GM12878 (cell line): ENCODE results near the gene TOB2. TPM values are rescaled to one million over a fixed set of nuclear protein-coding genes. Genes with fewer than 3 reads are reported as not detected.
A peak's percentile ranks its signal among the peaks of the same experiment; 100 is the strongest.

Source experiments
- ATAC-seq: fragments of 200-7000 bp; cut with Tn5 transposase; 3 replicates; pipeline ENCODE4 v1.9.1; 2020; ENCODE audit warnings: mild to moderate bottlenecking, moderate library complexity
- BruUV-seq: library from RNA; stranded (reverse); fragments of 400-500 nt; replicated peaks from 2 replicates; lab custom pipeline; 2021; lab: Mats Ljungman, UMichigan
- CTCF ChIA-PET: fragments of 300-600 bp; sonication (Branson Sonifier 250); formaldehyde crosslinking; extraction: SDS; loops from one replicate; lab custom pipeline; 2021; ENCODE audit warnings: inconsistent platforms; lab: Yijun Ruan, JAX
- POLR2A ChIA-PET: fragments of 350-600 bp; formaldehyde crosslinking; extraction: SDS; loops from one replicate; lab custom pipeline; 2021; ENCODE audit warnings: inconsistent platforms; lab: Charles Lee
- RAD21 ChIA-PET: fragments of 300-600 bp; sonication (Branson Sonifier 250); formaldehyde crosslinking; loops from one replicate; lab custom pipeline; 2023; ENCODE audit warnings: antibody characterized with exemption; ENCODE audit not compliant: unreplicated experiment; lab: Charles Lee
- SMC1A ChIA-PET: fragments of 300-600 bp; sonication (Branson Sonifier 250); formaldehyde crosslinking; loops from one replicate; lab custom pipeline; 2023; ENCODE audit not compliant: unreplicated experiment, uncharacterized antibody; lab: Charles Lee
- DNase-seq: peaks from one replicate; pipeline ENCODE4 v3.0.0-alpha.2; 2011; ENCODE audit warnings: low read depth, low spot score
- FAIRE-seq: peaks from 3 replicates; lab custom pipeline; 2011; peaks lifted over from hg19 to GRCh38; lab: Jason Lieb, UNC
- H2AFZ ChIP-seq: 2 replicates; pipeline ENCODE4 v1.6.0; 2011; ENCODE audit warnings: low read depth, low read length, control low read depth; ENCODE audit not compliant: control insufficient read depth
- H3K27ac ChIP-seq: 2 replicates; pipeline ENCODE4 v1.5.1; 2011; ENCODE audit warnings: control low read depth; ENCODE audit not compliant: control insufficient read depth, insufficient read depth
- H3K27me3 ChIP-seq, 2 experiments: replicated peaks in 1 of 2; 2 replicates each; pipeline versions ENCODE4 v1.6.0 to v1.6.1; 2011; ENCODE audit warnings: low read length in 1 of 2; ENCODE audit not compliant: control insufficient read depth in 2 of 2, insufficient read depth in 2 of 2
- H3K36me3 ChIP-seq, 2 experiments: 2 replicates each; pipeline ENCODE4 v1.5.1; 2011; ENCODE audit warnings: low read length in 1 of 2; ENCODE audit not compliant: control insufficient read depth in 2 of 2, insufficient read depth in 2 of 2
- H3K4me1 ChIP-seq: 2 replicates; pipeline ENCODE4 v1.6.1; 2011; ENCODE audit warnings: mild to moderate bottlenecking, low read length, moderate library complexity, mixed read lengths; ENCODE audit not compliant: control insufficient read depth, insufficient read depth
- H3K4me2 ChIP-seq: 2 replicates; pipeline ENCODE4 v1.6.0; 2011; ENCODE audit warnings: control low read depth; ENCODE audit not compliant: control insufficient read depth, insufficient read depth
- H3K4me3 ChIP-seq: fragments of 200-600 bp; sonication (generic); 2 replicates; pipeline ENCODE4 v1.5.1; 2016
- H3K79me2 ChIP-seq: 2 replicates; pipeline ENCODE4 v1.6.0; 2011; ENCODE audit warnings: low read length; ENCODE audit not compliant: control insufficient read depth, insufficient read depth
- H3K9ac ChIP-seq: 2 replicates; pipeline ENCODE4 v1.8.0; 2011; ENCODE audit warnings: low read length, control low read depth, mixed read lengths; ENCODE audit not compliant: control insufficient read depth, insufficient read depth
- H3K9me3 ChIP-seq: replicated peaks from 3 replicates; pipeline ENCODE4 v1.5.1; 2011; ENCODE audit warnings: mild to moderate bottlenecking, low read length; ENCODE audit not compliant: control insufficient read depth, insufficient read depth
- H4K20me1 ChIP-seq: 2 replicates; pipeline ENCODE4 v1.6.0; 2011; ENCODE audit not compliant: control insufficient read depth, insufficient read depth
- BRCA1 ChIP-seq: IDR thresholded peaks from 2 replicates; pipeline ENCODE4 v1.6.1; 2011; ENCODE audit warnings: low read depth, low read length, improper control_type of control experiment
- GATAD2B ChIP-seq: fragments of 450-650 bp; conservative IDR thresholded peaks from 2 replicates; pipeline ENCODE4 v1.6.1; 2017; ENCODE audit warnings: low read depth, mild to moderate bottlenecking, moderate library complexity
- IKZF1 ChIP-seq: fragments of 450-650 bp; conservative IDR thresholded peaks from 2 replicates; pipeline ENCODE4 v1.6.1; 2017; ENCODE audit warnings: antibody characterized with exemption, mild to moderate bottlenecking
- RBBP5 ChIP-seq: fragments of 200-600 bp; sonication (generic); conservative IDR thresholded peaks from 2 replicates; pipeline ENCODE4 v1.6.1; 2016
- SIN3A ChIP-seq: IDR thresholded peaks from 2 replicates; pipeline ENCODE4 v1.6.1; 2012; ENCODE audit warnings: low read depth, low read length, improper control_type of control experiment
- SUPT20H ChIP-seq: IDR thresholded peaks from 2 replicates; pipeline ENCODE4 v1.6.1; 2011; ENCODE audit warnings: low read depth, mild to moderate bottlenecking, low read length, moderate library complexity, borderline replicate concordance; ENCODE audit not compliant: control insufficient read depth
- ZBTB4 ChIP-seq: fragments of 450-650 bp; formaldehyde crosslinking; IDR thresholded peaks from 2 replicates; pipeline ENCODE4 v1.4.0; 2022; ENCODE audit warnings: mild to moderate bottlenecking, moderate library complexity
- WGBS: methylation state at CpG from one replicate; pipeline ENCODE4 v1.1.6; 2016; ENCODE audit warnings: low lambda C conversion rate; ENCODE audit not compliant: insufficient replicate concordance, insufficient coverage; ENCODE audit errors: missing lambda C conversion rate; 5-methylcytosine and 5-hydroxymethylcytosine counted together
- in situ Hi-C: fragments of 300-500 bp; cut with MboI; formaldehyde crosslinking; loops from 9 replicates; pipeline ENCODE4 v1.14.3; 2018; ENCODE audit warnings: mixed read lengths
- intact Hi-C: fragments of 100-400 bp; cut with micrococcal nuclease; formaldehyde crosslinking; loops from one replicate; pipeline ENCODE4 v1.14.2; 2022; ENCODE audit not compliant: unreplicated experiment
- polyA plus RNA-seq, 11 experiments: library from polyadenylated mRNA; depleted of rRNA in 4 of 11; unstranded in 6 of 11; stranded (reverse) in 5 of 11; fragments of >200 nt; fragmentation: Nextera tagmentation in 4 of 11; fragmentation: Illumina TruSeq in 1 of 11; extraction: Ambion mirVana in 4 of 11; extraction: Trizol in 1 of 11; gene quantifications; 1 replicate in 1 of 11; 2 replicates in 10 of 11; pipeline versions ENCODE4 v1.2.1 to v1.2.3, GENCODE V29; 2011 to 2016; ENCODE audit warnings: inconsistent platforms in 2 of 11, missing spikeins in 2 of 11, low read depth in 1 of 11
- total RNA-seq, 4 experiments: library from RNA; depleted of rRNA in 3 of 4; stranded (reverse); fragments of >200 nt in 3 of 4; fragmentation: Illumina TruSeq in 1 of 4; extraction: Trizol in 1 of 4; gene quantifications; 2 replicates each; pipeline versions ENCODE4 v1.2.1 to v1.2.3, GENCODE V29; 2013 to 2021
- TF ChIP-seq, protein P1 (sequence below): IDR thresholded peaks from 2 replicates; pipeline ENCODE4 v1.6.1; 2011; ENCODE audit warnings: borderline replicate concordance, low read depth, mild to moderate bottlenecking, moderate library complexity, mixed read lengths, low read length; ENCODE audit not compliant: insufficient read depth; ENCODE audit errors: extremely low read length

Gene TOB2
- total and polyA plus RNA-seq, 10 of the 15 experiments (the other 5 are each of a cell fraction or from before 2014, with no cell fraction given), result 4.5 to 32.0 (median 15.1) TPM

GRCh38 chr22:41411021-41411851 is 35.4 kb downstream of the TOB2 start:
- TF ChIP-seq SUPT20H, result no peak
- TF ChIP-seq IKZF1, result 0 out of 2 replicates have a peak, but pooled peaks have one; percentile 8
- no peak for ATAC-seq
- H4K20me1 ChIP-seq, result no peaks in the 10 kb centered on the region
- CTCF ChIA-PET, result interaction anchor here (0.8 to 3.3 kb wide), 12 partner anchors 15 to 132 kb away, joined by 3 to 18 read pairs (median 4); partner anchors contain the start of gene POLR3H
- H3K4me2 ChIP-seq, result peak overlapping the region; percentile 20; the same call in 1 of the 2 replicates
- in situ Hi-C loops (no loop called here), intact Hi-C loops (no loop called here)
- no peak for DNase-seq
- no peak overlapping the region for H3K4me3 ChIP-seq
- H3K79me2 ChIP-seq, result peaks cover 33% of the 10 kb centered on the region
- no TSS peak for BruUV-seq
- SMC1A ChIA-PET, result interaction anchor here (0.7 to 1.6 kb wide), 4 partner anchors 7 to 93 kb away, joined by 3 to 4 read pairs (median 3); no protein-coding TSS in a partner anchor
- H3K9me3 ChIP-seq, result no peaks in the 10 kb centered on the region
- no peak for FAIRE-seq
- WGBS, result 95% methylated on average over 11 of the region's 11 CpGs
- peaks cover 22% of the 10 kb centered on the region for H3K4me1 ChIP-seq
- H3K36me3 ChIP-seq, result no peaks in the 10 kb centered on the region
- POLR2A ChIA-PET, result interaction anchor here (1.3 to 1.6 kb wide), 2 partner anchors 67 to 208 kb away, joined by 4 to 7 read pairs; no protein-coding TSS in a partner anchor
- H2AFZ ChIP-seq, result no peak overlapping the region
- H3K27ac ChIP-seq, result no peak overlapping the region
- H3K27me3 ChIP-seq, result no peaks in the 10 kb centered on the region
- RAD21 ChIA-PET, result interaction anchor here (0.8 to 1.5 kb wide), 5 partner anchors 29 to 107 kb away, joined by 3 to 5 read pairs (median 4); partner anchors contain the start of genes ACO2, PHF5A and TEF
- H3K9ac ChIP-seq, result no peak overlapping the region

GRCh38 chr22:41410311-41410751 is 36.3 kb downstream of the TOB2 start:
- ChIA-PET SMC1A (interaction anchor here (1.1 to 1.8 kb wide), 3 partner anchors 35 to 116 kb away, joined by 3 to 5 read pairs (median 3); no protein-coding TSS in a partner anchor), POLR2A (interaction anchor here (1.6 kb wide), 1 partner anchor 68 kb away, joined by 7 read pairs; no protein-coding TSS in a partner anchor), CTCF (interaction anchor here (1.0 to 3.3 kb wide), 8 partner anchors 12 to 133 kb away, joined by 3 to 18 read pairs (median 3); partner anchors contain the start of gene POLR3H), RAD21 (interaction anchor here (0.8 to 1.5 kb wide), 2 partner anchors 38 to 91 kb away, joined by 3 to 5 read pairs; no protein-coding TSS in a partner anchor)
- Histone ChIP-seq H2AFZ (no peak overlapping the region), H3K4me1 (peaks cover 22% of the 10 kb centered on the region), H3K4me2 (no peak overlapping the region), H3K9me3 (no peaks in the 10 kb centered on the region), H3K4me3 (no peak overlapping the region), H3K27ac (no peak overlapping the region), H3K9ac (no peak overlapping the region), H3K79me2 (peaks cover 28% of the 10 kb centered on the region), H3K36me3 (no peaks in the 10 kb centered on the region), H4K20me1 (no peaks in the 10 kb centered on the region)
- in situ Hi-C loops (no loop called here), intact Hi-C loops (no loop called here)
- DNase-seq (no peak), ATAC-seq (no peak), FAIRE-seq (no peak)
- no TSS peak for BruUV-seq
- WGBS, result 87% methylated on average over 7 of the region's 7 CpGs
- TF ChIP-seq ZBTB4 (CRISPR knock-in tag), result no peak
- no peak for TF ChIP-seq RBBP5
- TF ChIP-seq GATAD2B, result no peak
- TF ChIP-seq SIN3A, result no peak
- TF ChIP-seq BRCA1, result no peak
- TF ChIP-seq, protein P1, sequence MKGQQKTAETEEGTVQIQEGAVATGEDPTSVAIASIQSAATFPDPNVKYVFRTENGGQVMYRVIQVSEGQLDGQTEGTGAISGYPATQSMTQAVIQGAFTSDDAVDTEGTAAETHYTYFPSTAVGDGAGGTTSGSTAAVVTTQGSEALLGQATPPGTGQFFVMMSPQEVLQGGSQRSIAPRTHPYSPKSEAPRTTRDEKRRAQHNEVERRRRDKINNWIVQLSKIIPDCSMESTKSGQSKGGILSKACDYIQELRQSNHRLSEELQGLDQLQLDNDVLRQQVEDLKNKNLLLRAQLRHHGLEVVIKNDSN, result no peak
- TF ChIP-seq, all 136 proteins: peak for 0
- H3K27me3 ChIP-seq, result no peaks in the 10 kb centered on the region
